GM18498 (cell line): ENCODE data around the gene ZNF784.

Experiments
- ATAC-seq: cut with Tn5 transposase; IDR thresholded peaks from one replicate; pipeline ENCODE4 v1.9.1; 2021; ENCODE audit warnings: mild to moderate bottlenecking, moderate library complexity; ENCODE audit not compliant: unreplicated experiment

Gene ZNF784

DNA sequence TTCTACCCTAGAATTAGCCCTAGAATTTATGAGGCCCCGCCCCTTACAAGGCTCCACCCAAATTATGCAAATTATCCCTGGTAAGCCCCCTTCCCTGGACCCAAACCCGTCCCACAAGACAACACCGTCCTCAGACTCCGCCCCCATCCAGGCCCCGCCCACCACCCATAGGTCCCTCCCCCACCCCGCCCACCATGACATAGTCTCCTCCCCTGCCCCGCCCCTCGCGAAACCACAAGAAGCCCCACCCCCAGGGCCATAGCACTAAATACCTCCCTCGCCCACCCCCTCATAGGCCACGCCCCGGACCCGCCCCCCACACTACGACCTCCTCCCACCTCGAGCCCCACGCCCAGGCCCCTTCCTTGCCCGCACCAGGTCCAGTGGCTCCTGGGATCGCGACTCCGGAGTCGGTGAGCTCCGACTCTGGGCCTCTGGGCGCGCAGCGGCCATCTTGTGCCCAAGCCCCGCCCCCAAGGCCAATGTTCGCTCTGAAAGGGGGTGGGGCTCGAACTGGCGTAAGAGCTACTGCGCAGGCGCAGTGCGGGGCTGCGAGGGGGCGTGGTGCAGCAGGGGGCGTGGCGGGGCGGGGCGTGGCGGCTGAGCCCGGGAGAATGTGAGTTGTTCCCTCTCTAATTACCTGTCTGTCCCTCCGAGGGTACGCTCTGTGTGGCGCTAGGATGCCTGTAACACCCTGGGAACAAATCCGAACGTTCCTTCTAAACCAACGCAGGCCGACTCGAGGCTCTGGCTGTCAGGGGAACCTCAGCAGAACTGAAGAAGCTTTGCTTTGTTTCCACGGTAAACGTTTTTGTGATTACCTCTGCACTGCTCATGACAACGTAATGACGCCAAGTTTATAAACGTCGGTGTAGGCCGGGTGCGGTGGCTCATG is at the start of gene ZNF784:
Gene ZNF784 (minus strand): TSS at position 458 of the 895 bp plus-strand sequence. CDS start 5 bp downstream, at position 453.
- peak; percentile 61 for ATAC-seq

- ATAC-seq: no peak
Observed at GRCh38 chr19:55673889-55674288, 49.5 kb upstream of the ZNF784 start.

DNA sequence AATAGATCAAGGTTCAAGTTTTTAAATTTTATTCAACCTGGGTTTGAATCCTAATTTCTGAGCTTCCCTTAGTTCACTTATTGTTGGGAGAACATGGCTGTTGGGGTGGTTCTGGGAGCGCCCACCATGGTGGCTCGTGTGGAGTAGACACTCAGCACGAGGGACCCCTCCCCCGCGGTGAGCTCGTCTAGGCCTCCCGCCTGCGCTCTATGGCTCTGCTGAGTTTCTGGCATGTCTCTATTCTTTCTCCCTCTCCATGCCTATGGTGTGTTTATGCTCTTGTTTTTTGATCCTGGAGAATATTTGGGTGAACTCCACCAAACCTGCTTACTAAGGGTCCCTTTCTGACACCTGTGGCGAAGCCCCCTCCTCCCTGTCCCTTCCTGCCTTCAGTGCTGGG is 49.1 kb upstream of the ZNF784 start:
- no peak for ATAC-seq

DNA sequence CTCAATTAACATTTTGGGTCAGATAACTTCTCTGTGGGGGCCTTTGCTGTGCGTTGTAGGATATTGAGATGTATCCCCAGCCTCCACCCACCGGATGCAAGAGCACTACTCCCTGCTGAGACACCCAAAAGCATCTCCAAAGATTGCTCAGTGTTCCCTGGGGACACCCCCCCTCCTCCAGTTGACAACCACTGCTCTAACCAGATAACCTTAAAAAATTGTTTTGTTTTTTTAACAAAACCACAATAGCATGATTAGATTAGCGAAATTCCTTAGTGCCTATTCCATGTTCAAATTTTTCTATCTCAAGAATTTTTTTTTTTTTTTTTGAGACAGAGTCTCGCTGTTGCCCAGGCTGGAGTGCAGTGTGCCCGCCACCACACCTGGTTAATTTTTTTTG is 48.1 kb upstream of the ZNF784 start:
- ATAC-seq: no peak

DNA sequence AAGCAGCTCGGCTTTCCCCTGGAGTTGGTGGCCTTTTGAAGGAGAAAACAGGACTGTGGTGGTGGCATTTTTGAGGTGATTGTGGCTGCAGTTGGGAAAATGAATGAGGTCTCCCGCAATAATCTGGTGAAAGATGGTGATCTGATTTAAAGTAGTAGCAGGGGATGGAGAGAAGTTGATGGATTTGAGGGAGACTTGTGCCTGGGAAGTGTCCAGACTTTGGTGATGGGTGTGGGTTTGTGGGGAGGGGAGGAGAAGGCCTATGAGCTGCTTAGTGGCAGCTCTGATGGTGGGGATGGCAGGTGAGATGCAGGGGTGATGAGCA is 46.6 kb upstream of the ZNF784 start:
- ATAC-seq: no peak

DNA sequence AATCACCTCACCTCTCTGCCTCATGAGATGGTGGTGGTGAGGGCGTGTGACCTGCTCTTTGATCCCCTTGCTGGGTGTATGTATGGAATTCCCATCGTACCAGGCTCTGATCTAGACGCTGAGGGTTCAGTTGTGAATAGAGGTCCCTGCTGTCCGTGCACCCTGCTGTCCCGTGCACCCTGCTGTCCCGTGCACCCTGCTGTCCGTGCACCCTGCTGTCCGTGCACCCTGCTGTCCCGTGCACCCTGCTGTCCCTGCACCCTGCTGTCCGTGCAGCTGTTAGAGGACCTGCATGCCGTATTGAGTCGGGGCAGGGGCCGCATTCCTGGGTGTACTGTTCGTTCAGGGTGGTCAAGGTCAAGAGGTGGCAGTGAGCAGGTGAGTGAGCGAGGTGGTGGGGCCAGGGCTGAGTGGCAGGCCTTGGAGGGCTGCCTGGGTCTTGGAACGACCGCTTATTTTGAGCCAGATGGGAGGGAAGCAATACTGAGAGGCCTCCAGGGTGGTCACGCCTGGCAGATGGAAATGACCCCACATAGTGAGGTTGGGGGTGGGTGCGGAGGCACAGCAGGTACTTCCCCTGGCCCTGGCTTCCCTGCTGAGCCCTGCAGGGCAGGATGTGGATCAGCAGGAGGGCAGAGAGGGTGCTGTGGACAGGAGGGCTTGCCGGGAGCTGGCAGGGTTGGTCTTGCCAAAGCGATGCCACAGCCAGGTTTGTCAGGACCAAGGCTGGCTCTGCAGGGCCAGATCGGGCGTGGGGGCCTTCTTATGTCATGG is 46.1 kb upstream of the ZNF784 start:
- ATAC-seq: no peak

DNA sequence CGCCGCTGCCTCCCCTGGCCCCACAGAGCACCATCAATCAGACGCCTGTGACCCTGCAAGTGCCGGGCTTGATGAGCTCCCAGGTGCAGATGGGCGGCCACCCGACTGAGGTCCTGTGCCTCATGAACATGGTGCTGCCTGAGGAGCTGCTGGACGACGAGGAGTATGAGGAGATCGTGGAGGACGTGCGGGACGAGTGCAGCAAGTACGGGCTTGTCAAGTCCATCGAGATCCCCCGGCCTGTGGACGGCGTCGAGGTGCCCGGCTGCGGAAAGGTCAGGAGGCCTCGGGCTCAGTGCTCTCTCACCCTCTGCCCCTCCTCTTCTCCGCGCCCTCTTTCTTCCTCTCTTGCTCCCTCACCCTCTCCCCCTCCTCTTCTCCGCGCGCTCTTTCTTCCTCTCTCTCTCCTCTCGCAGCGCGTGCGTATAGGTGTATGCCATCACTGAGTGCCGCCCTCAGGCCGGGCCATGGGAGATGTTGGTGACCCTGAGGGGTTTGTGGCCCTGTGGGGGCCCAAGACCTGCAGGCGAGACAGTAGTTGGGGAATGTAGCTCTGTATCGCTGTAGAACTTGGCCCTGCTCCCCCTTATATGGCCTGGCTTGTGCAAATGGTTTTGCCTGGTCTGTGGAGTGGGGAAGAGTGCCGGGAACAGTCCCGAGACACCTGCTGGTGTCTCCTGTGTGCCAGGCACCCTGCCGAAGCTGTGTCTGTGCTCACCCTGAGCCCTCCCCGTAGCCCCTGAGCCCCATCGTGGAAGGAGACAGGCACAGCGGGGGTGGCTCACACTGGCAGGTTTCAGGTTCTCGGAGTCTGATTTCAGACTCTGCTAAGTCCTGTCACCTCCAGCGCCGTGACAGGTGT is 45.3 kb upstream of the ZNF784 start:
- no peak for ATAC-seq

DNA sequence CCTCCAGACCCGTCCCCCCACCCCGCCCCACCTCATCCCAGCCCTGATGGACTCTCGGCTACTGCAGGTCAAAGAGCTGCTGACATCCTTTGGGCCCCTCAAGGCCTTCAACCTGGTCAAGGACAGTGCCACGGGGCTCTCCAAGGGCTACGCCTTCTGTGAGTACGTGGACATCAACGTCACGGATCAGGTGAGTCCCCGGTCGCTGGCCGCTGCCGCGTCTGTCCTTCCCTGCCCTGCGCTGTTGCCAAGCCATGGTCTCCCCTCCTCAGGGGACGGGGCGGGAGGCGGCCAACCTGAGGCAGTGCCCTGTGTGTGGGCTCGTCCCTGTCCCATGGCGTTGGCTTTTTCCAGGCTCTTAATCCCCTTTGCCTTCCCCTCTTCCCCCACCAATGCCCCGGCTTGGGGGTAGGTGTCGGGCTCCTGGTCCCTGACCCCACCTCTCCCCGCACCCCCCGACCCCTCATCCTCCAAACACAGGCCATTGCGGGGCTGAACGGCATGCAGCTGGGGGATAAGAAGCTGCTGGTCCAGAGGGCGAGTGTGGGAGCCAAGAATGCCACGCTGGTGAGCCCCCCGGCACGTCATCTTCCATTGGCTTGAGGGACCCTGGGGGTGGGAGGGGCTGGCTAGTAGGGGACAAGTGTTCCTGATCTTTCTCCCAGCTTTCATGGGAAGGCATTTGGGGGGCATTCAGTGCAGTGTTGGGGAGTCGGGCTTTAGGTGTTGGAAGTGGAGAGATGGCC is 44.4 kb upstream of the ZNF784 start:
- ATAC-seq: no peak

DNA sequence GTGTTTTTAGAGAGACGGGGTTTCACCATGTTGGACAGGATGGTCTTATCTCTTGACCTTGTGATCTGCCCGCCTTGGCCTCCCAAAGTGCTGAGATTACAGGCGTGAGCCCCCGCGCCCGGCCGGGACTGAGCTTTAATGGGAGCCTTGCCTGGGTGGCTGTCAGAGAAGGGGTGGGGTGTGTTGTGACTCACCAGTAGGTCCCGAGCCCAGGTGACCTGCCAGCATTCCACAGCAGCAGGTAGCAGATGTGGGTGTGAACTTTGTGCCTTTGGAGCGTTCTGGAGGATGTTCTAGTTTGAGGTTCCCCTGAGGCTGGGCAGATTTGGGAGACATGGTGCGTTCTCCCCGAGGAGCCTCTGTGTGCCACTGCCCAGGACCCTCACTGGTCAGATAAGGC is 43.6 kb upstream of the ZNF784 start:
- ATAC-seq: no peak

DNA sequence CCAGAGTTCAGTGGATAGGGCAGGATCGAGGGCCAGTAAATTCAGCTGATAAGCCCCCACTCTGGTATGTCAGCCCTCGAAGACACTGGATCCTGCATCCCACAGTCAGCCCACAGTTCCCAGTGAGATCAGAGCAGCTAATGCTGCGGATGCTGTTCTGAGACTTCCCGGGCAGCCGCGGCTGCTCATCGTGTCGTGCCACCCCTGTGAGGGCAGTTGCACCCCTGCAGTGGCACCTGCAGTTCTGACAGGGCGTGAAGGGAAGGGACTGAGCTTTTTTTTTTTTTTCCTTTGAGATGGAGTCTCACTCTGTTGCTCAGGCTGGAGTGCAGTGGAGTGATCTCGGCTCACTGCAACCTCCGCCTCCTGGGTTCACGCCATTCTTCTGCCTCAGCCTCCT is 43.1 kb upstream of the ZNF784 start:
- ATAC-seq: no peak

- ATAC-seq: no peak
Observed at GRCh38 chr19:55667006-55667381, 42.6 kb upstream of the ZNF784 start.

- no peak for ATAC-seq
Observed at GRCh38 chr19:55666343-55667005, 42.1 kb upstream of the ZNF784 start.

- ATAC-seq: no peak
Observed at GRCh38 chr19:55663846-55664536, 39.6 kb upstream of the ZNF784 start.

GRCh38 chr19:55661826-55662225 is 37.5 kb upstream of the ZNF784 start:
- ATAC-seq: no peak

DNA sequence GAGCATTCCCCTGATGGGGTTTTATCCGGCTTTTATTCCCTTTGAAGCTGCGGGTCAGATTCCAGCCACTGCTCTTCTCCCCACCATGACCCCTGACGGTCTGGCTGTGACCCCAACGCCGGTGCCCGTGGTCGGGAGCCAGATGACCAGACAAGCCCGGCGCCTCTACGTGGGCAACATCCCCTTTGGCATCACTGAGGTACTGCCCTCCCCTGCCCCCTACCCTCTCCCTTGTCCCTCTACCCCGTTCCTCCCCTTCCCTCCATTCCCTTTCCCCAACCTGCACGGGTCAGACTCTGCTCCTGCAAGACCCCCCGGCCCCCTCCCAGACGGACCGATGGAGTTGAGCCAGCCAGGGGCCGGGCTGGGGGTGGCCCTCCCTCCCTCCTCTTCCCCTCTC is 36.6 kb upstream of the ZNF784 start:
- ATAC-seq: no peak

DNA sequence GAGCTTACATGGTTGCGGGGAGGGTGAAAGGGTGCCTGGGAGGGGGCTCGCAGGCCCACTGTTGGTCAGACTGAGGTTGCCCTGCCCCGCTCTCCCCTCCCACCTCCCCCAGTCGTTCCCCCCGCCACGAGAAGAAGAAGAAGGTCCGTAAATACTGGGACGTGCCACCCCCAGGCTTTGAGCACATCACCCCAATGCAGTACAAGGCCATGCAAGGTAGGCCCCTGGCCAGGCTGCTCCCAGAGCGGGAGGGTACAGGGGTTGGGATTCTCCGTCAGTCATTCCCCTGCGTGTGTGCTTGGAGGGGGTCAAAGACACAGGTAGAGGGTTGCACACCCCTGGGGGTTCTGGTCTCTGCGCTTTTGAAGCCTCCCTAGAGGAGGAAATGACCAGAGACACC is 36.0 kb upstream of the ZNF784 start:
- ATAC-seq: no peak

DNA sequence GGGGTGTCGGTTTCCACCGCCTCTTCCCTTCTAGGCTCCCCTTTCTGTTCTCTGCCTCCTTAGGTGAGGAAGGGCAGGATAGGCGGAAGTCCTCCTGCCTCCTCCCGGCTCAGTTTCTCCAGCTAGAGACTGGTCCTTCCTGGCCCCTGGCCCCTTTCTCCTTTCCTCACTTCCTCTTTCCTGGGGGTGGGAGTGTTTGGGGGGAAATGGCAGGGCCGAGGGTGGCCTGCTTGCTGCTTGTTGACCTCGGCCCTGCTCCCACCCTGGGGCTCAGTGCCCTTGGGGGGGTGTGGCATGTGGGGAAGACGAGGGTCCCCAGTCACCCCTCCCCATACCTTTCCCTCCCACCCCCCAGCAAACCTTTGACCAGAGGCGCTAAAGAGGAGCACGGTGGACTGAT is 35.5 kb upstream of the ZNF784 start:
- ATAC-seq: no peak

DNA sequence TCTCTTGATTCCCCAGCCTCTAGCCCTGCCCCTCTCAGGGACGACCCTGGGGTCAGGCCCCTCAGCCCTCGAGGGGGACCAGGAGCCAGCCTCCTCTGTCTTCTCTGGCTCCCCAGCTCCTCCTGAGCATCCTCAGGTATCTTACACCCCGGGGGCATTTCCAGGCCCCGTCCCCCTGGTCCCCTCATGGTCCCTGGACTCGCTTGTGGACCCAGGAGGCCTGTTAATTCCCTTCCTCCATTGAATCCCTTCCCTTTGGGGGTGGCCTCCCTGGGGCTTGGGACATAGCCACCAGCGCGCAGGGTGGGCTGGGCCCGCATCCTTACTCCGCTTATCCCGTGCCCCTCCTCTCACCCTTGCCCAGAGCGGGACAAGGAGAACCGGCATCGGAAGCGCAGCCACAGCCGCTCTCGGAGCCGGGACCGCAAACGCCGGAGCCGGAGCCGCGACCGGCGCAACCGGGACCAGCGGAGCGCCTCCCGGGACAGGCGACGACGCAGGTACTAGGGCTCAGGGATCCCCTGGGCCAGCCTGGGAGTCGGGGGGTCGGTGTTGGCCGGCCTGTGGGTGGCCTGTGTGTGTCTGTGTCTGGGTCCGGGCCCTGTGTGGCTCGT is 34.6 kb upstream of the ZNF784 start:
- no peak for ATAC-seq
